Chondrocyte (in vitro differentiated cells): ENCODE results near the gene CHD9. TPM values are rescaled to one million over a fixed set of nuclear protein-coding genes. Genes with fewer than 3 reads are reported as not detected.

Experiments used
- DNase-seq: peaks from one replicate; pipeline ENCODE4 v3.0.0; 2021; ENCODE audit warnings: mixed read lengths, low spot score
- H3K27ac Mint-ChIP-seq: one replicate; pipeline ENCODE4 v1.8.0; 2021; ENCODE audit warnings: mild to moderate bottlenecking, moderate library complexity, mixed read lengths; ENCODE audit not compliant: unreplicated experiment
- H3K27me3 Mint-ChIP-seq: 2 replicates; pipeline ENCODE4 v1.8.0; 2021; ENCODE audit warnings: low read depth, mixed read lengths
- H3K36me3 Mint-ChIP-seq: 2 replicates; pipeline ENCODE4 v1.8.0; 2021; ENCODE audit warnings: low read depth, mixed read lengths
- H3K4me1 Mint-ChIP-seq: 2 replicates; pipeline ENCODE4 v1.8.0; 2021; ENCODE audit warnings: low read depth, mild to moderate bottlenecking, mixed read lengths
- H3K4me3 Mint-ChIP-seq: one replicate; pipeline ENCODE4 v1.8.0; 2021; ENCODE audit warnings: mild to moderate bottlenecking, moderate library complexity, mixed read lengths; ENCODE audit not compliant: unreplicated experiment
- H3K9me3 Mint-ChIP-seq: 2 replicates; pipeline ENCODE4 v1.8.0; 2021; ENCODE audit warnings: low read depth, mixed read lengths
- total RNA-seq: library from RNA; stranded (reverse); gene quantifications from 3 replicates; pipeline ENCODE4 v1.2.1, GENCODE V29; 2021
- TF ChIP-seq, protein P1 (sequence below): fragments of 200-600 bp; sonication (generic); IDR thresholded peaks from 2 replicates; pipeline ENCODE4 v1.5.0; 2021; ENCODE audit warnings: antibody characterized with exemption, mild to moderate bottlenecking, moderate library complexity

The CHD9 gene
- total RNA-seq, 1 donor from 2014 or later: 72.7 TPM

GRCh38 chr16:53290520-53290919 is 235.7 kb downstream of the CHD9 start:
- TF ChIP-seq, protein P1, sequence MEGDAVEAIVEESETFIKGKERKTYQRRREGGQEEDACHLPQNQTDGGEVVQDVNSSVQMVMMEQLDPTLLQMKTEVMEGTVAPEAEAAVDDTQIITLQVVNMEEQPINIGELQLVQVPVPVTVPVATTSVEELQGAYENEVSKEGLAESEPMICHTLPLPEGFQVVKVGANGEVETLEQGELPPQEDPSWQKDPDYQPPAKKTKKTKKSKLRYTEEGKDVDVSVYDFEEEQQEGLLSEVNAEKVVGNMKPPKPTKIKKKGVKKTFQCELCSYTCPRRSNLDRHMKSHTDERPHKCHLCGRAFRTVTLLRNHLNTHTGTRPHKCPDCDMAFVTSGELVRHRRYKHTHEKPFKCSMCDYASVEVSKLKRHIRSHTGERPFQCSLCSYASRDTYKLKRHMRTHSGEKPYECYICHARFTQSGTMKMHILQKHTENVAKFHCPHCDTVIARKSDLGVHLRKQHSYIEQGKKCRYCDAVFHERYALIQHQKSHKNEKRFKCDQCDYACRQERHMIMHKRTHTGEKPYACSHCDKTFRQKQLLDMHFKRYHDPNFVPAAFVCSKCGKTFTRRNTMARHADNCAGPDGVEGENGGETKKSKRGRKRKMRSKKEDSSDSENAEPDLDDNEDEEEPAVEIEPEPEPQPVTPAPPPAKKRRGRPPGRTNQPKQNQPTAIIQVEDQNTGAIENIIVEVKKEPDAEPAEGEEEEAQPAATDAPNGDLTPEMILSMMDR: no peak
- Mint-ChIP-seq H3K4me3 (no peak overlapping the region), H3K36me3 (peaks cover 51% of the 10 kb centered on the region), H3K27me3 (no peaks in the 10 kb centered on the region), H3K27ac (peak overlapping the region; percentile 81), H3K9me3 (no peaks in the 10 kb centered on the region), H3K4me1 (peaks cover 17% of the 10 kb centered on the region)
- no peak for DNase-seq

DNA sequence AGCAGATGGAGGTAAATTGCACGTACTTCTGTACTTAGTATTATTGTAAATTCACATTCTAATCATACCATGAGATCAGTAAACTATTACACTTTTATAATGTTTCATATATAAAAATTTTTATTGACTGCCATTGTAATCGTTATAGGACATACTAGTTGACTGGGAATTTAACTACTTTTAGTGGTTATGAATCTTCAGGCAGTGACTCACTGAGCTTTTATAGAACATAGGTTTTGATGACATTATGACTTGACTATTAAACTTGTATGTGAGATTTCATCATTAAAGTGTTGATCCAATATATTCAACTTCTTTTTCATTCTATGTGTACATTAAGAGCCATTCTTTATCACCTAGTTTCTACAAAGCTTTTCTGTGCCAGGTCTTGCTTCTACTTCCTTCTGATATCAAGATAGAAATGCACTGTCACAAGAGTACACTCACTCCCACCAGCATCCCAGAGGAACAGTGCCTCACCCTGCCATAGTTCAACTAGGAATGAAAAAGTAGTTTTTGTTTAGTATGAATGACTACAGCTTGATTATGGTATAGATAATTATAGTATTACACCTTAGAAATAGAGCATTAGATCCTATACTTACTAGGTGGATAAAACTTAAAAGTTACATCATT is 237.1 kb downstream of the CHD9 start:
- no peak overlapping the region for H3K4me3 Mint-ChIP-seq
- H3K4me1 Mint-ChIP-seq: peaks cover 17% of the 10 kb centered on the region
- TF ChIP-seq, protein P1: no peak
- H3K27me3 Mint-ChIP-seq: no peaks in the 10 kb centered on the region
- DNase-seq: no peak
- peak overlapping the region; percentile 91 for H3K27ac Mint-ChIP-seq
- peaks cover 51% of the 10 kb centered on the region for H3K36me3 Mint-ChIP-seq
- H3K9me3 Mint-ChIP-seq: no peaks in the 10 kb centered on the region

GRCh38 chr16:53297477-53297876 is 242.7 kb downstream of the CHD9 start:
- no peaks in the 10 kb centered on the region for H3K4me1 Mint-ChIP-seq
- H3K27me3 Mint-ChIP-seq: no peaks in the 10 kb centered on the region
- H3K4me3 Mint-ChIP-seq: no peak overlapping the region
- peaks cover 44% of the 10 kb centered on the region for H3K36me3 Mint-ChIP-seq
- TF ChIP-seq, protein P1: no peak
- no peak for DNase-seq
- H3K27ac Mint-ChIP-seq: peak overlapping the region; percentile 0
- H3K9me3 Mint-ChIP-seq: no peaks in the 10 kb centered on the region

DNA sequence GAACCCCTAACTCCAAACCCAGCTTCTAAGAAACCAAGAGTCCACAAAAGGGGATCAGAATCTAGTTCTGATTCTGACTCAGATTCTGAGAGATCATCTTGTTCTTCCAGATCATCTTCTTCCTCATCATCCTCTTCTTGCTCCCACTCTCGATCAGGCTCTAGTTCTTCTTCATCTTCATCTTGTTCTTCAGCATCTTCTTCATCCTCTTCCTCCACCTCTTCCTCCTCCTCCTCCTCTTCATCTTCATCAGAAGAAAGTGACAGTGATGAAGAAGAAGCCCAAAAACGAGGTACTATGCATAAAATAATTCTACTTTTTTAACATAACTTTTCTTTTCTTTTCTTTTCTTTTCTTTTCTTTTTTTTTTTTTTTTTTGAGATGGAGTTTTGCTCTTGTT is 249.5 kb downstream of the CHD9 start:
- TF ChIP-seq, protein P1: no peak
- no peaks in the 10 kb centered on the region for H3K9me3 Mint-ChIP-seq
- H3K27ac Mint-ChIP-seq: no peak overlapping the region
- no peaks in the 10 kb centered on the region for H3K27me3 Mint-ChIP-seq
- H3K36me3 Mint-ChIP-seq: peaks cover 37% of the 10 kb centered on the region
- H3K4me1 Mint-ChIP-seq: no peaks in the 10 kb centered on the region
- no peak overlapping the region for H3K4me3 Mint-ChIP-seq
- no peak for DNase-seq

GRCh38 chr16:53305743-53306142 is 251.0 kb downstream of the CHD9 start:
- no peaks in the 10 kb centered on the region for H3K9me3 Mint-ChIP-seq
- H3K27me3 Mint-ChIP-seq: no peaks in the 10 kb centered on the region
- TF ChIP-seq, protein P1: no peak
- H3K36me3 Mint-ChIP-seq: peaks cover 38% of the 10 kb centered on the region
- H3K4me1 Mint-ChIP-seq: no peaks in the 10 kb centered on the region
- no peak overlapping the region for H3K4me3 Mint-ChIP-seq
- no peak overlapping the region for H3K27ac Mint-ChIP-seq
- no peak for DNase-seq
